Measurements from ENCODE around the gene ANKRD29.

DNA sequence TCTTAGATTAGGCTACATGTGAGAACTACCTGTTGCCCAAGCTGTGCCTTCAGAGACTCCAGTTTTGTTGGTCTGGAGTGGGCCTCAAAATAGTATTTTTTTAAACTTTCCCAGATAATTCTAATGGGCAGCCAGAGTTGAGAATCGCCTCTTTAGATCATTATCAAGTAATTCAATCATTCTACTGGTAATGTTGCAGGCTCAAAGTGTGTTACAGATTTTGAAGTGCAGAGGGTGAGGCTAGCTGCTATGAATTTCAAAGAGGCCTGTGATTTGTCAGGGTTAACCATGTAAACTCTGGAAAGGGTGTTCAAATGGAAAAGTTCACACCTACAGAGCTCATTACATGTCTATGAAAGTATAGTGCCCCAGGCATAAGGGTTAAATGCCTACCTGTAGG, 30.1 kb downstream of the ANKRD29 start:
- no peak for TF ChIP-seq ZNF843 (tag by site-specific recombination; IDR thresholded peaks at IDR 0.05)
- TF ChIP-seq ZNF529 (tag by site-specific recombination; IDR thresholded peaks at IDR 0.05; ENCODE audit: insufficient replicate concordance): no peak
- TF ChIP-seq ZNF248 (tag by site-specific recombination; IDR thresholded peaks at IDR 0.05): no peak
- no peak for TF ChIP-seq ZNF510 (tag by site-specific recombination; IDR thresholded peaks at IDR 0.05; ENCODE audit: insufficient replicate concordance)
- TF ChIP-seq ZNF341 (tag by site-specific recombination; IDR thresholded peaks at IDR 0.05; ENCODE audit: low read depth): no peak
- TF ChIP-seq, protein P1, sequence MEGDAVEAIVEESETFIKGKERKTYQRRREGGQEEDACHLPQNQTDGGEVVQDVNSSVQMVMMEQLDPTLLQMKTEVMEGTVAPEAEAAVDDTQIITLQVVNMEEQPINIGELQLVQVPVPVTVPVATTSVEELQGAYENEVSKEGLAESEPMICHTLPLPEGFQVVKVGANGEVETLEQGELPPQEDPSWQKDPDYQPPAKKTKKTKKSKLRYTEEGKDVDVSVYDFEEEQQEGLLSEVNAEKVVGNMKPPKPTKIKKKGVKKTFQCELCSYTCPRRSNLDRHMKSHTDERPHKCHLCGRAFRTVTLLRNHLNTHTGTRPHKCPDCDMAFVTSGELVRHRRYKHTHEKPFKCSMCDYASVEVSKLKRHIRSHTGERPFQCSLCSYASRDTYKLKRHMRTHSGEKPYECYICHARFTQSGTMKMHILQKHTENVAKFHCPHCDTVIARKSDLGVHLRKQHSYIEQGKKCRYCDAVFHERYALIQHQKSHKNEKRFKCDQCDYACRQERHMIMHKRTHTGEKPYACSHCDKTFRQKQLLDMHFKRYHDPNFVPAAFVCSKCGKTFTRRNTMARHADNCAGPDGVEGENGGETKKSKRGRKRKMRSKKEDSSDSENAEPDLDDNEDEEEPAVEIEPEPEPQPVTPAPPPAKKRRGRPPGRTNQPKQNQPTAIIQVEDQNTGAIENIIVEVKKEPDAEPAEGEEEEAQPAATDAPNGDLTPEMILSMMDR (tag by site-specific recombination; IDR thresholded peaks at IDR 0.05): no peak

Data from HEK293 (cell line).